ENCODE data around the gene POT1.

- TF ChIP-seq CTCF (IDR thresholded peaks at IDR 0.05; ENCODE audit: low read depth, low read length) (no peak), EZH2phosphoT487 (IDR thresholded peaks at IDR 0.05; ENCODE audit: low read depth) (no peak)
These were observed 16.7 kb downstream of the POT1 start for GRCh38 chr7:124912972-124913371.

All from OCI-LY3 (cell line).